ENCODE measurements around the gene BACH2.

GRCh38 chr6:90097356-90097755 lies 199.3 kb downstream of the BACH2 start:
- no peak for TF ChIP-seq CTCF (IDR thresholded peaks at IDR 0.05; ENCODE audit: low read depth, low read length, poor library complexity, severe bottlenecking)
- TF ChIP-seq EZH2phosphoT487 (IDR thresholded peaks at IDR 0.05; ENCODE audit: borderline replicate concordance, low read length), result no peak
